Measurements from ENCODE around the gene SLC2A9. TPM values are rescaled to one million over a fixed set of nuclear protein-coding genes. Genes with fewer than 3 reads are reported as not detected.
"Not testable (repeated sequence)": the region's sequence is repeated elsewhere in the genome, so short reads cannot be mapped to it uniquely, and the experiment has no call there.

The SLC2A9 gene
- total RNA-seq, 1 experiment from 2014 or later, result 0.25 TPM

- DNase-seq (ENCODE audit: low read depth), result peak; percentile 62
Observed at GRCh38 chr4:9997886-9998285, 23.4 kb downstream of the SLC2A9 start.

DNA sequence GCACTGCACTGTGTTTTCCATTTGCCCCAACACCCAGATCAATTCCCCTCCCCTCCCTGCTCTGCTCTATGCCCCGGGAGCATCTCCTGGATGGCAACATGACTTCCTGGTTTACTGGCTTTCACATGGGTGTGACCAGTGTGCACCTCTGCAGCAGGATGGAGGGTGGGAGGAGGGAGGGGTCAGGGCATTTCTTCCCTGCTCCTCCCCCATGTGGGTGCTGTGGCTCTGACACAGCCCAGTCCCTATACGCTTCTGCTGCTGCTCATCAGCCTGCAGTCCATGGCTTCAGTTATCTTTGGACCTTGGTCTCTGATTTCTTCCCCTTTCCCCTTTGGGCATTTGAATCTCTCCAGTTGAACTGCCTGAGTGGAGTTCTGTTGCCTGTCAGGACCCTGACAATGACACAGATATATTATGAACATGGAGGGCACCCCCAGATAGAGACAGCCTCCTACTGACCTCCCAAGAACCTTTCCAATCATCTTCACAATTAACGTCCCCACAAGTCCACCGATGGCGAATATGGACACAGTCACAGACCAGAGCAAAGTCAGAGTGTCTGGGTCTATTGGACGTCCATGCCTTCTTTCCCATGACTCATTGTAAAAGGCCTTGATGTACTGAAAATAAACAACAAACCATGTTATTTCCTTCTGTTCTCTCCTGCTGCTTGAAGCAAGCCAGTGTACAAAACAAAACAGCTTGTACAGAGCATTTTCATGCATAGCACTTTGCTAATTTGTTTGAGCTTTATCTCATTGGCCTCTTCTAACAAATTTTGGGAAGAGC lies 24.8 kb downstream of the SLC2A9 start:
- peak; percentile 36 for DNase-seq (ENCODE audit: low read depth)

GRCh38 chr4:9994246-9994847 lies 26.9 kb downstream of the SLC2A9 start:
- DNase-seq (ENCODE audit: low read depth), result no peak

GRCh38 chr4:9989918-9990635 lies 31.2 kb downstream of the SLC2A9 start:
- no peak for DNase-seq (ENCODE audit: low read depth)

- DNase-seq (ENCODE audit: low read depth), result no peak
Observed at GRCh38 chr4:9988933-9989332, 32.4 kb downstream of the SLC2A9 start.

GRCh38 chr4:9988363-9988749 lies 32.9 kb downstream of the SLC2A9 start:
- no peak for DNase-seq (ENCODE audit: low read depth)

GRCh38 chr4:9987749-9988362 lies 33.4 kb downstream of the SLC2A9 start:
- DNase-seq (ENCODE audit: low read depth), result peak; percentile 6

GRCh38 chr4:9984621-9985020 lies 36.7 kb downstream of the SLC2A9 start:
- DNase-seq (ENCODE audit: low read depth), result no peak

DNA sequence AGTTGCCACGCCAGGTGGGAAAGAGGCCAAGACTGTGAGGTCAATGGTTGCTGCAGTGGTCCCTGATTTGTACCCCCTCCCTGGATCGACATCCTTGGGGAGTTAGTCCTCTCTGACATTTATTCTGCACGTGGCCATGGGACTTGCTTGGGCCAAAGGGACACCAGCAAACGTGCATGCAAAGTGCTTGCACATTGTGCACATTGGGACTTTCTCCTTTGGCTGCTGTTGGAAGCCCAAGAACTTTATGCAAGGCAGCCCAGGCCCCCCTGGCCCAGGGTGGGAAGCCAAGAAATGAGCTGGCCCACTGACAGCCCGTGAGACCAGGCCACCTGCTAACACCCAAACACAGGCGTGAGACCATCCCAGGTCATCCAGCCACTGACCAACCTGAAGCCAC lies 38.1 kb downstream of the SLC2A9 start:
- no peak for DNase-seq (ENCODE audit: low read depth)

- not testable (repeated sequence) for DNase-seq (ENCODE audit: low read depth)
Observed at GRCh38 chr4:9981899-9982298, 39.4 kb downstream of the SLC2A9 start.

DNA sequence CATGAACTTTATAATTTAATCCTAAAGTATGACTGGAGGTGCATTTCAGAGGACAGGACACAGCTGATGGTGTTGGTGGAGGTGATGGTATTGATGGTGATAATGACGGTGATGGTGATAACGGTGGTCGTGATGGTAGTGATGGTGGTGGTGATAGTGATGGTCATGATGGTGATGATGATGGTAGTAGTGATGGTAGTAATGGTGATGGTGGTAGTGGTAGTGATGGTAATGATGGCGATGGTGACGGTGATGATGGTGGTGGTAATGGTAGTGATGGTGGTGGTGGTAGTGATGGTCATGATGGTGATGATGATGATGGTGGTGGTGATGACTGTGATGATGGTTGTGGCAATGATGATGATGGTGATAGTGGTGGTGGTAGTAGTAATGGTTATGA lies 40.4 kb downstream of the SLC2A9 start:
- no peak for DNase-seq (ENCODE audit: low read depth)

DNA sequence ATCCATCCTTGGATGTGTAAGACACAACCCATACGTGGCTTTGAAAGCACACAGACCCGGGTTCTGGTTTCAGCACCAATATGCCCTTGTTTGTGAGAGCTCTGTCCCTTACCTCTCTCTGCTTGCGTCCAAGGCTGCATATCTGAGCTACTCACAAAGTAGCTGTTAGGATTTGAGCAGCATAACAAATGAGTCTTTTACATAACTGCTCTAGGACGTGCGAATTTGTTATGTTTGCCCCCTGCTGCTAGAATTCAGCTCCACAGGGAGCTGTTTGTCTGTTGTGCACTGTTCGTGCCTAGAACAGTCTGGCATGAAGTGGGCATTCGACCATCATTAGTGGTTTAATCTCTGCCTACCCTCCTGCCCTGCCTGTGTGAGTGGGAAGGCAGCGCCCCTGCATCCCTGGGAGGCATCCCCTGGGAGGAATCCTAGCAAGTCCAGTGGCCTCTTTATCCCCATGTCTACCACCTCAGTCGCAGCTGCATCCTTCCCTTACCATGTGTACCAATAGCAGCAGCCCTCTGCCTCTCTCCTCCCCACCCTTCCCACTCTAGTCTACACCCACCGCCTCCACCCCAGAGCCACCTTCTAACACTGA lies 42.1 kb downstream of the SLC2A9 start:
- DNase-seq (ENCODE audit: low read depth), result no peak

GRCh38 chr4:9977518-9978031 lies 43.7 kb downstream of the SLC2A9 start:
- DNase-seq (ENCODE audit: low read depth), result no peak

DNA sequence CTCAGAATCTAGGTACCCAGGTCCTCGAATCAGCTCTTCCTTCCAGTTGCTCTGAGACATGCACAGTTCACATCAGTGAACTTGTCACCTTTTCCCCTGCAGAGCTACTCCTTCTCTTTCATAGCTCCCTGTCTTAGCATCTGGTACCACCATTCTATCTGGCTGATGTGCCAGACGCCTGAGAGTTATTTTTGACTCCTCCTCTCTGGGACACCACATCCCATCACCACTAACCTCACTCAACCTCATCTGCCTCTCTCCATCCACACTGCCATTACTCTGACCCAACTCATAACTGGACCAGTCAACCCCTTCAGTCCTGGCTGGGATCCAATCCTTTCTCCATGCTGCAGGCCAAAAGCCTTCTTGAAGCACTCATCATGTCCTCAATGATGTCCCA lies 44.5 kb downstream of the SLC2A9 start:
- DNase-seq (ENCODE audit: low read depth), result no peak

DNA sequence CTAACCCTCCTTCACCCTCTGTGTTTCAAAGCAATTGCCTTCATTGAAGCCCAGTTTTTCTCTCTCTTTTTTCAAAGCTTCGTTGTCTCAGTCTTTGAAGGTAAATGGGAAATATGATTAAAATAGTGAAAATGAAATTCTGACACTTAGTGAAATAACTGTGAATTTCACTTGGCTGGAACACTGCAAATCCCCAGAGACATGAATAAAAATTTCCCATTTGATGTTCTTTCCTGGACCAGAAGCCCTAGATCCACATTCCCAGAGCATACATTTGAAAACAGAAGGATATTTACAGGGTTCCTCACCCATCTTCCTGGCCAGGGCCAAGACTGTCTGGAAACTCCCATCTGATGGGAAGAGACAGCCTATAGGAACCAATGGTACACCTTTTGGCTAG lies 45.0 kb downstream of the SLC2A9 start:
- no peak for DNase-seq (ENCODE audit: low read depth)

DNA sequence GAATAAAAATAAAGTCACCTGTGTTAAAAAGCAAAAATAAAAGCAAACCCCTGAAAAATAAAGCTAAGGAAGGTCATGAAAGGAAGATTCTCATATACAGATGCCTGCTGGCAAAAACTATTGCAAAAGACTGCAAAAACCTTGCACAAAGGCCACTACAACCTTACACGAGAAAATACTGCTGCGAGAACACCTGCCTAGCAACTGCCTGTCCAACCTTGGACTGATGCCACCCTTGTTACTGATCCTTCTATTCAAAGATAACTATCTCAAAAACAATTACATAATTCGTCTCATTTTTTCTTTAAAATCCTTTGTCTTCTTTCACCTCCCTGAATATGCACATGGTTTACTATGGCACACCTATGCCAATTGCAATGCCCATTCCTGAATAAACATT lies 49.6 kb downstream of the SLC2A9 start:
- DNase-seq (ENCODE audit: low read depth), result no peak

- no peak for DNase-seq (ENCODE audit: low read depth)
Observed at GRCh38 chr4:9970399-9971011, 50.8 kb downstream of the SLC2A9 start.

GRCh38 chr4:9969526-9970398 lies 51.5 kb downstream of the SLC2A9 start:
- peak; percentile 8 for DNase-seq (ENCODE audit: low read depth)

DNA sequence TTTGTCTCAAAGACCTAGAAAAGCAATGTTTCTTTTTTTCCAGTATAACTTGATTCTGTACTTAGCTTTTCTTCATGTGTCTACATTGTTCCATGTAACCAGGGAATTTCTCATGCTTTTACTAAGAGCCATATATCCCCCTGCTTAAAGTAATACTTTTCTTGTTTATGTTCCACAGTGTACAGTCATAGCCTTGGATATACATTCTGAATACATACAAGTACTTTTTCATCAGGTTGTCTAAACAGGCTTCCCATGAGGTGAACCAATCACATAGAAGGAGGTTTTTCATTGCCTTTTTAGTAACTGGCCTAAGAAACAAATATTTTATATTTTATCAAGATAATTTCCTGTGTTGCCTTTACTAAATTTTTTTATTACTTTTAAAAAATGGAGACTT lies 52.8 kb downstream of the SLC2A9 start:
- no peak for DNase-seq (ENCODE audit: low read depth)

DNA sequence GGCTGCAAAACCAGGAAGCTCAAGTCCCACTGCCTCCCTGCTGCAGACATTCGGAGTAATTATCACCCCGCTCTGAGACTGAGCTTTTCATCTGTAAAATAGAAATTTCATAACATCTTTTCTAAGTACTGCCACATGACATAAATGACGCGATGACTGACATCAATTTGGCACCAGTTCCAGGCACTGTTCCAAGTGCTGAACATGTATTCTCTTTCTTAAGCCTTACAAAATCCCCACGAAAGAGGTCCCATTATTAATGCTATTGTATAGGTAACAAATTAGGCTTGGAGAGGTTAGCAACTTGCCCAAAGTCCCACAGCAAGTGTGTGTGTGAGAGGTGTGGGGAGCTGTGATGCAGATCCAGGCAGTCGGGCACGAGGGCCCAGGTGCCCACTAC lies 56.4 kb downstream of the SLC2A9 start:
- DNase-seq (ENCODE audit: low read depth), result no peak
